Neural progenitor cell (in vitro differentiated cells): Measurements from ENCODE around the gene PIK3R3. TPM values are rescaled to one million over a fixed set of nuclear protein-coding genes. Genes with fewer than 3 reads are reported as not detected.

Experiments used
- DNase-seq: peaks from one replicate; pipeline ENCODE4 v3.0.0-alpha.2; 2016; ENCODE audit warnings: low spot score
- H2AFZ ChIP-seq: fragments of 200-600 bp; sonication (generic); replicated peaks from 2 replicates; pipeline ENCODE4 v1.6.1; 2016; ENCODE audit warnings: antibody characterized with exemption
- H3F3A ChIP-seq: fragments of 200-600 bp; sonication (generic); 2 replicates; pipeline ENCODE4 v1.6.1; 2016; ENCODE audit warnings: antibody characterized with exemption, low read depth
- H3K27ac ChIP-seq: fragments of 200-600 bp; sonication (generic); 2 replicates; pipeline ENCODE4 v1.5.1; 2016; ENCODE audit warnings: mild to moderate bottlenecking
- H3K27me3 ChIP-seq: fragments of 200-600 bp; sonication (generic); 2 replicates; pipeline ENCODE4 v1.6.1; 2016; ENCODE audit warnings: mild to moderate bottlenecking, moderate library complexity
- H3K36me3 ChIP-seq: fragments of 200-600 bp; sonication (generic); 2 replicates; pipeline ENCODE4 v1.5.1; 2016
- H3K4me1 ChIP-seq: fragments of 200-600 bp; sonication (generic); 2 replicates; pipeline ENCODE4 v1.6.1; 2016; ENCODE audit warnings: mixed run types
- H3K4me2 ChIP-seq: fragments of 200-600 bp; sonication (generic); 2 replicates; pipeline ENCODE4 v1.6.1; 2016
- H3K4me3 ChIP-seq: fragments of 200-600 bp; sonication (generic); 2 replicates; pipeline ENCODE4 v1.5.1; 2016
- H3K79me2 ChIP-seq: fragments of 200-600 bp; sonication (generic); 2 replicates; pipeline ENCODE4 v1.6.1; 2016; ENCODE audit warnings: low read depth
- H3K9ac ChIP-seq: fragments of 200-600 bp; sonication (generic); 2 replicates; pipeline ENCODE4 v1.6.1; 2016
- H3K9me3 ChIP-seq: fragments of 200-600 bp; sonication (generic); 2 replicates; pipeline ENCODE4 v1.5.1; 2016; ENCODE audit warnings: low read depth
- H4K20me1 ChIP-seq: fragments of 200-600 bp; sonication (generic); 2 replicates; pipeline ENCODE4 v1.6.1; 2016; ENCODE audit warnings: low read depth
- H3K27ac Mint-ChIP-seq: 3 replicates; pipeline ENCODE4 v1.8.0; 2021; ENCODE audit warnings: mixed read lengths
- H3K27me3 Mint-ChIP-seq: 2 replicates; pipeline ENCODE4 v1.8.0; 2022; ENCODE audit warnings: low read depth, mild to moderate bottlenecking, inconsistent platforms, moderate library complexity, mixed read lengths; ENCODE audit not compliant: insufficient read depth
- H3K36me3 Mint-ChIP-seq: 3 replicates; pipeline ENCODE4 v1.8.0; 2021; ENCODE audit warnings: mixed read lengths
- H3K4me1 Mint-ChIP-seq: 3 replicates; pipeline ENCODE4 v1.8.0; 2021; ENCODE audit warnings: mixed read lengths
- H3K4me3 Mint-ChIP-seq: 3 replicates; pipeline ENCODE4 v1.8.0; 2021; ENCODE audit warnings: mild to moderate bottlenecking, moderate library complexity, mixed read lengths
- H3K9me3 Mint-ChIP-seq: 3 replicates; pipeline ENCODE4 v1.8.0; 2020; ENCODE audit warnings: mixed read lengths
- EZH2 ChIP-seq: fragments of 200-600 bp; sonication (generic); IDR thresholded peaks from 2 replicates; pipeline ENCODE4 v1.6.1; 2017; ENCODE audit warnings: antibody characterized with exemption, mild to moderate bottlenecking, moderate library complexity
- EZH2phosphoT487 ChIP-seq: fragments of 200-600 bp; sonication (generic); IDR thresholded peaks from 2 replicates; pipeline ENCODE4 v1.6.1; 2017; ENCODE audit warnings: antibody characterized with exemption
- total RNA-seq: library from RNA; depleted of rRNA; stranded (reverse); fragments of >200 nt; gene quantifications from 2 replicates; pipeline ENCODE4 v1.2.3, GENCODE V29; 2015; ENCODE audit warnings: low replicate concordance
- TF ChIP-seq, protein P1 (sequence below): fragments of 200-600 bp; sonication (generic); IDR thresholded peaks from 2 replicates; pipeline ENCODE4 v1.5.1; 2017; ENCODE audit warnings: antibody characterized with exemption, mild to moderate bottlenecking

PIK3R3 gene
- total RNA-seq, 1 donor from 2014 or later, result 107 TPM

DNA sequence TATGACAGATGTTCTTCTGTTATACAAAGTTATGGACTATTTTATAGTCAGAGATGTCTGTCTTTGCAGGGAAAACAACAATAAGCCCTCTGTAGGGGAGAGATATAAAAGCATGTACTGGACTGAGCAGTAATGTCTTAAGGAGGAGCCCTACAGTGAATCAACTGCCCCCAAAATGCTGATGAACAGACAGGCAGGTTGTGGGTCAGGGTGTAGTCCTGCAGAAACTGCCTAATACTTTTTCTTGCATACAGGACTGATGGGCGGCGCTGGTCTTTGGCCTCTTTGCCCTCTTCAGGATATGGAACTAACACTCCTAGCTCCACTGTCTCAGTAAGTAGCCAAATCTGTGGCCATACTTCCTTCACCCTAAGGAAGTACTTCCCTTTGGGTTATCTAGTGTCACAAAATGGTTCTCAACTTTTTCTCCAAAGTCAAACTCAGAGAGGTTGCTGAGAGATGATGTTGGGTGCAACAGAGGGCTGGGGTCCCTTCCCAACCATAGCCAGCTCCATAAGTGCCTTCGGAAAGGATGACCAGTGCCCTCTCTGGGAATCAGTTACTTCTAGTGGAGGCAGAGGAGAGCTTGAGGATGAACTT is 129.8 kb downstream of the PIK3R3 start:
- Histone ChIP-seq H3K27me3 (no peaks in the 10 kb centered on the region), H3K4me1 (no peaks in the 10 kb centered on the region), H3K27ac (no peak overlapping the region), H3K79me2 (no peaks in the 10 kb centered on the region), H3K36me3 (no peaks in the 10 kb centered on the region), H3F3A (no peaks in the 10 kb centered on the region), H3K4me3 (no peak overlapping the region), H4K20me1 (no peaks in the 10 kb centered on the region), H3K9ac (no peak overlapping the region), H3K4me2 (no peak overlapping the region), H2AFZ (no peak overlapping the region), H3K9me3 (no peaks in the 10 kb centered on the region)
- no peaks in the 10 kb centered on the region for H3K4me1 Mint-ChIP-seq
- no peaks in the 10 kb centered on the region for H3K9me3 Mint-ChIP-seq
- TF ChIP-seq, protein P1, sequence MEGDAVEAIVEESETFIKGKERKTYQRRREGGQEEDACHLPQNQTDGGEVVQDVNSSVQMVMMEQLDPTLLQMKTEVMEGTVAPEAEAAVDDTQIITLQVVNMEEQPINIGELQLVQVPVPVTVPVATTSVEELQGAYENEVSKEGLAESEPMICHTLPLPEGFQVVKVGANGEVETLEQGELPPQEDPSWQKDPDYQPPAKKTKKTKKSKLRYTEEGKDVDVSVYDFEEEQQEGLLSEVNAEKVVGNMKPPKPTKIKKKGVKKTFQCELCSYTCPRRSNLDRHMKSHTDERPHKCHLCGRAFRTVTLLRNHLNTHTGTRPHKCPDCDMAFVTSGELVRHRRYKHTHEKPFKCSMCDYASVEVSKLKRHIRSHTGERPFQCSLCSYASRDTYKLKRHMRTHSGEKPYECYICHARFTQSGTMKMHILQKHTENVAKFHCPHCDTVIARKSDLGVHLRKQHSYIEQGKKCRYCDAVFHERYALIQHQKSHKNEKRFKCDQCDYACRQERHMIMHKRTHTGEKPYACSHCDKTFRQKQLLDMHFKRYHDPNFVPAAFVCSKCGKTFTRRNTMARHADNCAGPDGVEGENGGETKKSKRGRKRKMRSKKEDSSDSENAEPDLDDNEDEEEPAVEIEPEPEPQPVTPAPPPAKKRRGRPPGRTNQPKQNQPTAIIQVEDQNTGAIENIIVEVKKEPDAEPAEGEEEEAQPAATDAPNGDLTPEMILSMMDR, result no peak
- TF ChIP-seq EZH2phosphoT487 (no peak), EZH2 (no peak)
- H3K27me3 Mint-ChIP-seq, result peaks cover 5% of the 10 kb centered on the region
- H3K27ac Mint-ChIP-seq, result no peak overlapping the region
- H3K36me3 Mint-ChIP-seq, result peaks cover 14% of the 10 kb centered on the region
- DNase-seq, result no peak
- H3K4me3 Mint-ChIP-seq, result no peak overlapping the region

DNA sequence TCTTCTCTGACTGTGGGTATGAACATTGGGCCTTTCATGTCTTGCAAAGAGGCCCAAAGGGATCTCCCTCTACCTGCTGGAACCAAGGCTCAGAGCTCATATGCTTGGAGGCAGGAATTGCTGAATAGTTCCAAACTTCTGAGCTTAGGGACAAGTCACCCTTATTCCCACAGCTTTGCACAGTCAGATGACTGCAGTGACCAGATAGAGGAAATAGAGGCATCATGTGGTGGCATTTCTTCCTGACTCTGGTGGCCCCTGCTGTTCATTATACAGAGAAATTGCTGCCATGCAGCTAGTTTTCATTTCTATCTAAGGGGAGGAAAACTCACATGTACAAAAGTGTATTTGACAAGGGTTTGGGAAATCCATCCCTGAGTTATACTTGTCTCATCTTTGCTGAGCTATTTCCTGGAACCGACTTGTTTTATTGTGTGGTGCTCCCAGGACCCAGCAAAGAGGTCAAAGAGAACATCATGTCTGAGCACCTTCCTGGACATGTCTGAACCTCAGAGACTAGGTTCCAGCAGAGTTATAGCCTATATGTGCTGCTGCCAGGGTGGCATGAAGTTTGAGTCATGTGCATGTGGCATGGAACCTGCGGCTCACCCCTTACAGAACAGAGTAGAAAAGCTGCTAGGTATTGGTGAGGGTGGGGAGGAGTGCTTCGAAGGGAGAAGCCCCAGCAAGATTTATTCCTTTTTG is 131.2 kb downstream of the PIK3R3 start:
- no peaks in the 10 kb centered on the region for H3K9me3 Mint-ChIP-seq
- H3K4me3 ChIP-seq, result no peak overlapping the region
- H3K36me3 ChIP-seq, result no peaks in the 10 kb centered on the region
- no peaks in the 10 kb centered on the region for H3K4me1 ChIP-seq
- H3F3A ChIP-seq, result no peaks in the 10 kb centered on the region
- H3K27me3 ChIP-seq, result no peaks in the 10 kb centered on the region
- DNase-seq, result no peak
- H3K36me3 Mint-ChIP-seq, result peaks cover 8% of the 10 kb centered on the region
- no peaks in the 10 kb centered on the region for H4K20me1 ChIP-seq
- no peaks in the 10 kb centered on the region for H3K4me1 Mint-ChIP-seq
- TF ChIP-seq EZH2phosphoT487, result no peak
- TF ChIP-seq, protein P1, result no peak
- no peak for TF ChIP-seq EZH2
- H3K4me2 ChIP-seq, result no peak overlapping the region
- peaks cover 5% of the 10 kb centered on the region for H3K27me3 Mint-ChIP-seq
- no peak overlapping the region for H2AFZ ChIP-seq
- H3K27ac ChIP-seq, result no peak overlapping the region
- no peak overlapping the region for H3K9ac ChIP-seq
- H3K9me3 ChIP-seq, result no peaks in the 10 kb centered on the region
- no peaks in the 10 kb centered on the region for H3K79me2 ChIP-seq
- peak overlapping the region; percentile 57 for H3K27ac Mint-ChIP-seq
- no peak overlapping the region for H3K4me3 Mint-ChIP-seq

DNA sequence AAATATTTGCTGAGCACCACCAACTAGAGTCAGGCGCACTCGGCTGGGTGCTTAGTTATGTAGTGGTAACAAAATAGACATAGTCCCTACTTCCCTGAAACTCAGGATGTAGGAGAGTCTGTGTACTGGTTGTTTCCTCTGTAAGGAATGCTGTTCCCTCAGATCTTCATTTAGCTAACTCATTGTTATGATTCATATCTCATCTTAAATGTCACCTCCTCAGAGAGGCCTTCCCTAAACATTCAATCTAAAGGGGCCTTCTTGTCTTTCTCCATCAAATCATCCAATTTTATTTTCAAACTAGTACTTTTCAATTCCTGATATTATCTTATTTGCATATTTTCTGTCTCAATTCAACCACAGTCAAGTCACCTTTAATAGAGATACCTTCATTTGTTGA is 132.9 kb downstream of the PIK3R3 start:
- H4K20me1 ChIP-seq, result no peaks in the 10 kb centered on the region
- no peak overlapping the region for H2AFZ ChIP-seq
- Mint-ChIP-seq H3K36me3 (peaks cover 10% of the 10 kb centered on the region), H3K9me3 (no peaks in the 10 kb centered on the region), H3K4me1 (no peaks in the 10 kb centered on the region), H3K27ac (no peak overlapping the region), H3K27me3 (peaks cover 2% of the 10 kb centered on the region), H3K4me3 (no peak overlapping the region)
- H3K27ac ChIP-seq, result no peak overlapping the region
- H3K27me3 ChIP-seq, result no peaks in the 10 kb centered on the region
- H3F3A ChIP-seq, result no peaks in the 10 kb centered on the region
- TF ChIP-seq EZH2, result no peak
- no peak for TF ChIP-seq EZH2phosphoT487
- TF ChIP-seq, protein P1, result no peak
- H3K4me3 ChIP-seq, result no peak overlapping the region
- no peaks in the 10 kb centered on the region for H3K9me3 ChIP-seq
- H3K4me2 ChIP-seq, result no peak overlapping the region
- H3K36me3 ChIP-seq, result no peaks in the 10 kb centered on the region
- H3K9ac ChIP-seq, result no peak overlapping the region
- H3K4me1 ChIP-seq, result no peaks in the 10 kb centered on the region
- DNase-seq, result no peak
- H3K79me2 ChIP-seq, result no peaks in the 10 kb centered on the region
